Stimulated activated CD4-positive, alpha-beta T cell treated with anti-CD3 and anti-CD28 coated beads, Interleukin-1b, Interleukin-23, amount 100 ng/mL, for 4 hours (primary cell): ENCODE results near the gene PLEKHM1.

Experiments used
- DNase-seq, 2 donors: peaks; one replicate each; pipeline ENCODE4 v3.0.0-alpha.2; 2020; ENCODE audit warnings: low read depth in 2 of 2

Gene PLEKHM1

DNA sequence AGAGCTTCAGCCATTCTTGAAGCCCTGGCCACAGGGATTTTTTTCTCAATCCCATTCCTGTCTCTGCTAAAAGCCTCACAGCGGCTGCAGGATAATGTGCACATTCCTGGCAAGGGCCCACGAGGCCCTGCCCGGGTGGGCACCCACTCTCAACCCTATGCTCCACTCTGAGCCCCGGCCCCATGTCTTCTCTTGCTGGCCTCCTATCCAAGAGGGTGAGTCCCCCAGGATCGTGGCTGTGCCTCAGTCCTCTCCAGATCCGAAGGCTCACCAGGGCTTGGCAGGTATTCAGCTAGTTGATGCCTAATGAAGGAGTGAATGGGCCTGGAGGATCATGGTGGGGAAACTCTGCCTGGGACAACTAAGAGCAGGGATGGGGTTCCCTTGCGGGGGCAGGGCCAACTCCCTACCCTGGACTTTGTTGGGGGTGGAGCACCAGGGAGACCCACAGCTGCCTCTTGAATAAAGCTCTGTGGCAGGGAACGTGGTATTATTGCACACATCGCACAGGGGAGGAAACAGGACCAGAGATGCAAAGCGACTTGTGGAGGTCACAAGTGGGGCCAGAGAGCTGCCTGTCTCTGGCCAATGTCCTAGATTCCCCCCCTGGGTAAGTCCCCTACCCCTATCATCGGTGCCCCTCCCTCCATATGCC is 63.2 kb downstream of the PLEKHM1 start:
- no peak for DNase-seq

DNA sequence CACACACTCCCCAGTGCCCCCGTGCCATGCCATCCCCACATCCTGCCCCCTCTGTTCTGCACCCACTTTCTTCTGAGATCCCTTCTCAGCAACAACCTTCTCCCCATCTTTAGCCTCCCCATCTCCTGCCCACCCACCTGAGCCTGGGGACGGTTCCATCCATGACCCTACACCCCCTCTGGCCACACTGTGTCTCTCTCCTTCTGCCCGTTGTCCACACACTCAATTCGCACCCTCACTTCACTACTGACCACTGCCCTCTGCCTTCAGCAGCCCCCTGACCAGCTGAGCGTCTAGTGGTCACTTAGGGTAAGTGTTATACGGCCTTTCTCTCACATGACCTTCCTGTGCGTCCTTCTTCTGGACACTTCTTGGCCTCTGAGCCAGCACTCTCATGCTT is 64.0 kb downstream of the PLEKHM1 start:
- DNase-seq = no peak

DNA sequence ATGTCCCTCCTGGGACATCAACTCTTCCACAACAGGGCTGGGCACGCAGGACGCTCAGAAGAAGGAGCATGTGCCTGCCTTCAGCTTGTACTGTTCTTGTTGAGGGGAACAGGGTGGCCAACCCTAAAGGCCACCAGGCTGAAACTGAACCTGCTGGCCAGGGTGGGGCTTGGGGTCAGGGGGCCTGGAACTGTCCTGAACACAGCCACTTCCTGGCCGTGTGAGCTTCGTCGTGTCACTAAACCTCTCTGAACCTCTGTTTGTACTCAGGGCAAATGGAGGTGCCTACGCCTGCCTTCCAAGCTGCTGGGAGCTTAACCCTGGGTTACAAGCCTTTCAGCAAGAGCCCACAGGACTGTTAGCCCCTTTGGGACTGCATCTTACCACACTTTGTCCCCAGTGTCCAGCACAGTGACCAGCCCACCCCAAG is 64.5 kb downstream of the PLEKHM1 start:
- DNase-seq = no peak

DNA sequence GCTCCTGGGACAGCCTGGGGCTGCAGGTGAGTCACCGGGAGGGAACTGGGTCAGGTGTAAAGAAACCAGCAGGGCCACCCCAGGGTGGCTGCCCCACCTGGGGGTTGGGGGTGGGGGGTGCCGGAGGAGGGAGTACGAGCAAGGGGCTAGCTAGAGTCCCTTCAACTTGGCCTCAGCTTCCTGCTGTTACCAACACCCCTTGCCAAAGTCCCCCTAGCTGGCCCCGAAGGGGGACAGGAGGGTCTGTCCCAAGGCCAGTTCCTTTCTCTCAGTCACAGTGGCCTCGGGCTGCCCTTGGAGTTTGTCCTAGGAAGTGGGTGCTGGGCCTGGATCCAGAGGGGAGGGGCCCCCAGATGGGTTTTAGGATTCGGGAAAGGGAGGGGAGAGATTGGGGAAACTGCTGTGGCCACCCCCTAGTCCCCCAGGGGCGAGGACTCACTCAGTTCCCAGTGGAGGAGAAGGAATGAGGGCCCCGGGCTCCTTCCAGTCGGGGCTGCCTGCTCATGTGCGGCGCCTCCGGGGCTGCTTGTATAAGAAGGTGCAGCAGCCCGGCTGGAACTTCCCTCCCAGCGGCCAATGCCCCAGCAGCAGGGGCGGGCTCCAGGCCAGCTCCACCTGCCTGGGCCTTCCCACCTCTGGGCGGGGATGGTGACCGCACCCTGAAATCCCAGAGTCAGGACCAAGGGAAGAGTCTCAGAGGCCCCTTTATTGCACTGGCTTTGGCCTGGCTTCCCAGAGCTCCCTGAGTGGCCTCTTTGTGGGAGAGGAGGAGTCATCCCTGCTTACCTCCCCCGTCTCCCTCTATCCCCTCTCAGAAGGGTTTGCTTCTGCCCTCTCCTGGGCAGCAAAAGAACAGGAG is 65.2 kb downstream of the PLEKHM1 start:
- DNase-seq = no peak

DNA sequence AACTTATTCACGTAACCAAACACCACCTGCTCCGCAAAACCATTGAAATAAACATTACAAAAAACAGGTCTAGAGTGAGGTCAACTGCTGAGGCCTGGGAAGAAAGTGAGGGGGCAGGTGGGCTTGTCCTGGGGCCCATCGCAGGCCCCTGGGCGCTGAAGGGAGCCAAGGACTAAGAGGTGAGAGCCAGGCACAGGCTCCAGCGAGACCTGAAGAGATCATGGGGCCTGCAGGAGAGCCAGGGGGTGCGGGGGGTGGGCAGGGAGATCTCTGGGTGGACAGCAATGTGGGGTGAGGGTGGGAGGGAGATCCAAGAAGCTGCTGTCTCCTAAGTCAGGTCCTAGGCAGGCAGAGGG is 65.8 kb downstream of the PLEKHM1 start:
- no peak for DNase-seq

DNA sequence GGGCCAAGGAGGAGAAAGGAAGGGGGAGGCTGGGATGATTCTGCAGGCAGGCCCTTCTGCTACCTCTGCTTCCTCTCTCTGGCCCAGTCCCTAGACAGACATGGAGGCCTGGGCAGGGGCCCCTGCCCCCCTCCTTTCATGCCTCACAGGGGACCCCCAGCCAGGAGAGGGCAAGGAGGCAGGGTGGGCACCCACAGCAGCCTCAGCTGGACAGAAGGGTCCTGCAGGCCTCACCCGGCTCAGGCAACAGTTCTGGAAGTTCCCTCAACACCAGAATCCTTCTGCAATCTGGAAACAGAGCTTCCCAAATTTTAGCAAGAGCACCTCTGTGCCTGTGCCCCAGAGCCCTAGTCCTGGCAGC is 66.6 kb downstream of the PLEKHM1 start:
- no peak for DNase-seq

DNA sequence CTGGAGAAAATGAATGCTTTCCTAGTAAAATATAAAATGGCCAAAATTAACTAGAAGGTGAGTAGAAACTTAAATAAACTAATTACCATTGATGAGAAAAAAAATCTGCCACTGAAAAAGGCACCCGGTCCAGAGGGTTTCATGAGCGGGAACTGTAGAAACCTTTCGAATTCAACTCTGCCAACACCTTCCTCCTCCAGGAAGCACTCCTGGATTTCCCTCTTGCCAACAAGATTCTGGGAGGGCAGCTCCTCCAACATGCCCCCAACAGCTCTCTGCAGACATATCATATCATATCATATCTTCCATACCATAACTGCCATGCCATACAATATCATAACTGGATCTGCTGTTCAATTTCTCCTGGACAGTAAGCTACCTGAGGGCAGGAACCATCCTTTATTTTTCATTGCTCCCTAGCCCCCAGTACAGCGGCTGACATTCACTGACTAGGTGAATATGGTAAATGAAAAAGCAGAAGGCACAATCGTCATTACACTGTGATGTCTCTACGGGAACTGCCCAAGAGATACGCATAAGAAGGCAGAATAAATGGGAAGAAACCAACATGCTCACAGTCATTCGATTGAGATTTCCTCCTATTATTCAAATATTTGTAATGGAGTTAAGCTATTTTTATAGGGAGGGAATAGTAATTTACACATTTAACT is 67.1 kb downstream of the PLEKHM1 start:
- no peak for DNase-seq

DNA sequence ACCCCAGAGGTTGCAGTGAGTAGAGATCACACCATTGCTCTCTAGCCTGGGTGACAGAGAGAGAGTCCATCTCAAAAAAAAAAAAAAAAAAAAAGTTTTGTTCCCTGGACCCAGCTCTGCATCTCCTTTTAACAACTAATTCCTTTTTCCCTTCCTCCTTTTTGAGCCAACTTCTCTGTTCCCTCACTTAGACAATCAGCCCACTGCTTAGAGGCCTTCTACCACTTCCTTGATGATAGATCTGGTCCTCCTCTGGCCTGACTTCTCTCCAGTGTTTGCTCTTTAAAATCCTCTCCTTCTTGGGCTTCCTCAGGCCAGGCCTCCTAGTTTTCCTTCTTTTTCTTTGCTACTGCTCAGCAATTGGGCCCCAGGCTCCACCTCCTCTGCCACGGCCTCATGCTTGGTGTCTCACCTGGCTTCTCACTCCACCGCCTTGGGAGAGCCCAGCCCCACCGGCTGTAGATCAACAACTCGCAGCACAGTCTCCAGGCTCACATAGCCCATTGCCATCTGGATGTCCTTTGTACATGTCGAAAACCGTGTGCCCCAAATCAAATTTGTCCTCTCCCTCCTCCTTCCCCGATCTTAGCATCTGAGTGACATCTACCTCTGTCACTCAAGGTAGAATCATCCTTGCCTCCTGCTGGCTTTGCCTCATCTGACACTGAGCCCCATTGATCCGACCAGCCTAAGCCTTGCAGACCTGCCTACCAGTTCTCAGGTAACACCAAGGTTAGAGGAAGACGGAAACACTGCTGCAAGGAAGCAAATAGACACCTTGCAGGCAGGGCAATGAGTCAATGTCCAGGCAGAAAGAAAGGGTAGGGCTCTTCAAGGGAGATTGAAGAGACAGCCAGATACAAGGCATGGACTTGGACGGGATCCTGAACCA is 75.3 kb downstream of the PLEKHM1 start:
- no peak for DNase-seq

DNA sequence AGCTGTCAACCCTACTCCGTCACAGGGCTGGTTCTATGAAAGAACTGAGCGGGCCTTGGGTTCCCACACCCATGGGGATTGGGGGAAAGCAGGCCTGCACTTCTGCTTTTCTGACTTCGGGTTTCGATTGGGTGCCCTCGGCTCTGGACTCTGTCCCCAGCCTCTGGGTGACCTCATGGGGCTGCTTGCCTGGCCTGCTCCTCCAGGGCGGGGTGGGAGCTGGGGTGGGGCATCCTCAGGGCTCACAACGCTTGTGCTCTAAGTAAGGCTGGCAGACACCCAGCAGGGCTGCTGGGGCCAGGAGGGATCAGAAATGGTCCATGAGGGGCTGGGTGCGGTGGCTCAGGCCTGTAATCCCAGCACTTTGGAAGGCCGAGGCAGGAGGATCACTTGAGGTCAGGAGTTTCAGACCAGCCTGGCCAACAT is 77.0 kb downstream of the PLEKHM1 start:
- DNase-seq = no peak

DNA sequence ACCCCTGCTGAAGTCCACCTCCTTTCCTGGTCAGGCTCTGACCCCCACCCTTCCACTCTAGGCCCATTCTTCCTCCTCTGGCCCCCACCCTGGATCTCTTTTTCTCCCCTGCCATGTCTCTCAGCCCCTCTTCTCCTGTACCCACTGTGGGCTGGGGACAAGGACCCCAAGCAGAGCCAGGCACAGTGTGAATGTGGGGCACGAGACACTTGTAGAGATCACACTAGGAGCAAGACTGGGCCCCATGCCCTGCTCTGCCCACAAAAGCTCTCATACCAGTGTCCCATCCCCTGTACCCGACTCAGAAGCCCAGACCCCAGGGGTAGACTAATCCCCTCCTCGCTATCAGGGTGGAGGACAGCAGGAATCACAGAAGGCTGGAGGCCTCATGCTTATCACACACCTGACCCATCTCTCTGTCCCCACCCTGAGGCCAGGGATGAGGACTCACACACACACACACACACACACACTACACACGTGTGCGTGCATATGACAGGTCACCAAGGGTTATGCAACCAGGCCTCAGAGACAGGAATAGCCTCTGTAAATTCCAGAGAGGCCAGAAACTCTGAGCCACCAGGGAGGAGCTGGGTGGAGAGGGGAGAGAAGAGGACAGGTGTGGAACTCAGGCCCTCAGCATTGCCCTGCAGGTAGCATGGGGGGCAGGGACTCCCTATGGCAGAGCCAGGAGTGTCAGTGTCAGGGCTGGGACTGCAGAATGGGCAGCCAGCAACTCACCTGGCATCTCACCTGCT is 79.0 kb downstream of the PLEKHM1 start:
- no peak for DNase-seq

DNA sequence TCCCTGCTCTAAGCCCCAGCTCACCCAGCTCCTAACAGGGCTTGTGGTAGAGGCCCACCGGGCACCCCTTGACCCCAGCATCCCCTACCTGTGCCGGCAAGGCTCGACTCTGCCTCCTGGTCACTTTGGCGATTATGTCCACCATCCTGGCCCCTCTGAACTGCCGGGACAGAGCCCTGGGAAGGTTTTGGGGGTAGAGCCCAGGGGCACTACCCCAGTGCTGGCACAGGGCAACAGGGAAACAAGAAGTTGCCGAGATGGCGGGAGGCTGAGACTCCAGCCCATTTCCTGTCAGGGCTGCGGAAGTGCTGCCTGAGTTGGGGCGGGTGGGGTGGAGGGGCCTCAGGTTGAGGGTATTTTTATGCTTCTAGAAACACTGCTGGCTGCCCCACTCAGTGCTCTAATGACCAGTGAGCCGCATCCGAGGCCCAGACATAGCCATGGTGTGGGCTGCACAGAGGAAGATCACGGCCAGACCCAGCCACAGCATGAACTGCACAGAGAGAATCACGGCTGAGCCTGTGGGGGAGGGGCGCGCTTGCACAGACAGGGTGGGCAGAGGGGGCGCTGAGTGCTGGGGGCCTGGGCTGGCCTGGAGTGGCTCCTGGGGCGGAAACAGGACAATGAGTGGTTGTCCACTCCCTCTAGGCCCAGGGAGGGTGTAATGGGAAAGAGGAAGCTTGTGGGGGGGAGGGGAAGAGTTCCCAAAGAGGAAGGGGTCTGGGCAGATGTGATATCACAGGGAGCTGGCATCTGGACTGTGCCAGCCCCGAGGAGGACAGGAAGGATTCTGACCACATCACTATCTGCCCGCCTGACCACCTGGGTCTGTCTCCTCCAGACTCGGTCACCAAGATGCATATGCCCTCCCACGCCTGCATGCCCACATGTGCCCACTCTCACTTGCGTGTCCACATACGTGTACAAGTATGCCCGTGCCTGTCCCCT is 80.1 kb downstream of the PLEKHM1 start:
- peak; percentile 41 to 62 for DNase-seq

DNA sequence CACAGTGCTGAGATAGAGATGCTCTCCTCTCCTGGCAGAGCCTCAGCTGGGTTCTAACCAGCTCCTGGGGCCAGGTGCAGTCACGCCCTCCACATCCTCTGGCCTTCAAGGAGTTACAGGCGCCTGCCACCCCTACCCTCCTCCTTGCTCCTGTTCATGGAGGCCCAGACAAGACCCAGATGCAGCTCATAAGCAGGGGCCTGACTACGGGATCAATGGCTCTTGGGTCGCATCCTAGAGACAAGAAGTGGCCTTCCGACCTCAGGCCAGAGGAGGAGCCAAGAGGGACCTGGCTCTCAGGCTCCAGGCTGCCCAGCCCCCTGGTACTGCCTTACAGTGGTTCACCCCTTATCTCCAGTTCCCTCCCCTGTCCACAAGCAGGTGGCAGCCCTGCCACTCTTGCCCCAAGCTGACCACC is 80.9 kb downstream of the PLEKHM1 start:
- no peak for DNase-seq

DNA sequence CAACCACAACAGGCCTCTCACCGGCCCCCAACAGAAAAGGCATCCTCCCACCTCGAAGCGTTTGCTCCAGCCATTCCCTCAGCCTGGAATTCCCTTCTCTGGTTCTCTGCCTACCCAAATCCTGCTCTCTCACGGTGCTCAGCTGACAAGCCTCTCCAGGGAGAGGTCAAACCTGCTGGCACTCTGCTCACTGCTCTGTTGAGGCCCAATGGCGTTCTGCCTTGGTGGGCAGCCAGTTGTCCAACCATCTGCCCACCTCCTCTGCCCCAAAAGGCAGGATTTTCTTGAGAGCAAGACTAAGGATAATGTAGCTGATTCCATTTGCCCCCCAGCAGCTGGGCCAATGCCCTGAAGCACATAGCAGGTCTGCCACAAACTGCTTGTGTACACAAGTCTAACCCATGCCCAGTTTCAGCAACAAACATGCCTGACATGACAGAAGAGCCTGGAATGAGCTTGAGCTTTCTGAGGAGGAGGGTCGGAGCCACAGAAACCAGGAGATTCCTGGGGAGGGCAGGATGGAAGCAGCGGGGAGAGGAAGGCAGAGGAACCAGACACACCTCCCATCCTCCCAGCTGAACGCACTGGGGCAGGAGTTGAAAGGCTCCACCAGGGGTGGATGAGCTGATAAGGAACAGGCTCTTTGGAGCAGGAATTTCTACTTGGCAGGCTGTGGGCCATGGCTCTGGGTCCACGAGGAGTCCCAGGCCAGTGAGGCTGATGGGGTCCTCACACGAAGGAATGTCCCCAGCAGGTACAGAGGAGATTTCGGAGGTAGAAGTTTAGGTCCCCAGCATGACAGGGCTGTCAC is 81.7 kb downstream of the PLEKHM1 start:
- no peak for DNase-seq

DNA sequence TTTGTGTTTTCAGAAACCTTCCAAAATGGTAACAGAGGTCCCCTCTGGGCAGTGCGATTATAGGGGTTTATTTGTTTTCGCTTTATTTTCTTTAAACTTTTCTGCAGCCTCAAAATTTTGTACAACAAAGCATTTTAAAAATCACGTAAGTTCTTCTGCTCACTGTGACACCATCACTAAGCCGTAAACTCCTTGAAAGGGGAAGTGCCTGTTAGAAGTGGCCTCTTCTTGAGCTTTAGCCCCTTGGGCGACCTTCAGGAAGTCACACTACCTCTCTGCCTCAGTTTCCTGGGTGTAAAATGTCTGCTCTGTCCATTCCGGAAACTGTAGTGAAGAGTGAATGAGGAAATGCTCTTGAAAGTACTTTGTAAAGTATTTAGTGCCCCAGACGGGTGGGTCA is 84.4 kb downstream of the PLEKHM1 start:
- DNase-seq = no peak

DNA sequence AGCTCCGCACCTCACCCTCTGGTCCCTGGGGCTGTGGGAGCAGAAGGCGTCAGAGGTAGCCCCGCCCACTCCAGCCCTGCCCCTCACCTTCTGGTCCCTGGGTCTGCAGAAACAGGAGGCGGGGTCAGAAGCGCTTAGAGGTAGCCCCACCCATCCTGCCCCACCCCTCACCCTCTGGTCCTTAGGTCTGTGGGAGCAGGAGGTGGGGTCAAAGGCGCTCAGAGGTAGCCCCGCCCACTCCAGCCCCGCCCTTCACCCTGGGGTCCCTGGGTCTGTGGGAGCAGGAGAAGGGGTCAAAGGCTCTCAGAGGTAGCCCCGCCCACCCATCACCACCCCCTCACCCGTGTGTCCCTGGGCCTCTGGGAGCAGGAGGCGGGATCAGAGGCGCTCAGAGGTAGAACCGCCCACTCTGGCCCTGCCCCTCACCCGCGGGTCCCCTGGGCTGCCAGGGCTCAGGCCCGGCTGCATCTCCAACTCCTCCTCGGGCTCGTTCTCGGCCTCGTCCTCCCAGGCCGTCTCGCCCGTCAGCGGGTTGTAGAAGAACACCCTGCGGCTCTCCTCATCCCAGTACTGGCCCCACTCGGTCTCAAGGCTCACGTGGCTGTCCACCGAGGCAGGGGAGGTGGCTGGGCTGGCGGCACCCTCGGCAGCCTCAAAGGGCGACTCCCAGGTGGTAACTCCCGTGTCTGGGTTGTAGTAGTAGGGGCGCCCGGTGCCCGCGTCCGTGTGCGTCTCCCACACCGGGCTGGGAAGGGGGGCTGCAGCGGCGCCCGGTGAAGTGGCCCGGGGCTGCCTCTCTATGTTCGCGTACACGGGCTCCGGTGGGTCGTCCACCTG is 85.1 kb downstream of the PLEKHM1 start:
- no peak for DNase-seq

DNA sequence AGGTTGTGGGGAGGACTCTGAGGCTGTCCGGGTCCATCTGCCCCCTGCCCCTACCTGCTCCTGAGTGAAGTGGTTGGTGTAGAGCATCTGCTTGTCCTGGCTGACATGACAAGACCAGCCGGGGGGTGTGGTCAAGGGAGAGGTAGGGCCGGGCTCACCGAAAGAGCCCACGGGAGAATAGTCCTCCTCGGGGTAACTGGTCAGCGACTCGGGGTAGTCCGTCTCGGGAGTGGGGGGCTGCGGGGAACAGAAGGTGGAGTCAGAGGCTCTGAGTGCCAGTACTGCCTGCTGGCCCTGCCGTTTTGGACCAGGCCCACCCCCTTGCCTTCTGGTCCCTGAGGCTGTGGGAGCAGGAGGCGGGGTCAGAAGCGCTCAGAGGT is 85.7 kb downstream of the PLEKHM1 start:
- DNase-seq = no peak

DNA sequence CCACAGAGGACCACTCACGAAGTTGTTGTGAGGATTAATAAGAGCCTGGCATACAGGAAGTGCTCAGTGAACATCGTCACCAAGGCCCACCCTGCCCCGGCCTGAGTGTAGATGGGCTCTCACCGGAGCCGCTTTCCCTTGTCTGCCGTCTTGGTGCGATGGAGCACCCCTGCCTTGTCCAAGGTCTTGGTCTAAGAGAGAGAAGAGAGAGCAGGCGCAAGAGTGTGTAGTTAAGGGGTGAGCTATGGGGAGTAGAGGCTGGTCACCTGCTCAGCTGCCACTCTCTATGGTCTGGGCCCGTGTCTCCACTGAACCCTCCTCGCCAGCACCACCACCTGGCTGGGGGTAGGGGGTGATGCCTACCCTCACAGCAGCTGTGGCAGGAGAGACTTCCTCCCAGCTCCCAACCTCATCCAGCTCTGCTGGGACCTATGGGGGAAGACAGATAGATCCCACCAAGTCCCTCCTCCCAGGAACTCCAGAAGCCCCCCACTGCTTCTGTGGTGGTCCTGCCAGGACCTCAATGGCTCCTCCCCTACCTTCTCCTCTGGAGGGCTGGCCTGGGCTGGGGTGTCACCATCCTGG is 86.5 kb downstream of the PLEKHM1 start:
- DNase-seq = no peak

DNA sequence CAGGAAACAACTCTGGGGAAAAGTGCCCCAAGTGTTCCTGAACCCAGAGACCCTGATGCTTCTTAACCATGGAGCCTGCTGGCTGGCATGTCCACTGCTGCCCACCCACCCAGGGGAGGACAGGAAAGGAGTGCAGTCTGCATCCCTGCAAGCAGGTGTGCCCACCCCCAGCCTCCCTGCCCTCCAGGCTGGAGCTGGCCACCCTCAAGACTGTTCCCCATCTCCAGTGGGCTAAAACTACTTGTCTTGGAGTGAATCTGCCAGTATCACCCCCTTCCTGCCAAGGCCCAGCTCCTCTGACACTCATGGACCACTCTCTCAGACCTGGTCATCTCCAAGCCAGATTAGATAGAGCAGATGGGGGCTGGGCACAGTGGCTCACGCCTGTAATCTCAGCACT is 87.6 kb downstream of the PLEKHM1 start:
- DNase-seq = no peak
